Glutamatergic neuron (in vitro differentiated cells): Measurements from ENCODE around the gene TEC. TPM values are rescaled to one million over a fixed set of nuclear protein-coding genes. Genes with fewer than 3 reads are reported as not detected.
"Not testable (repeated sequence)": the region's sequence is repeated elsewhere in the genome, so short reads cannot be mapped to it uniquely, and the experiment has no call there.

Experiments
- DNase-seq: peaks from one replicate; pipeline ENCODE4 v3.0.0; 2022
- H3K27ac Mint-ChIP-seq: one replicate; pipeline ENCODE4 v1.8.0; 2020; ENCODE audit warnings: mild to moderate bottlenecking, mixed read lengths, inconsistent platforms; ENCODE audit not compliant: unreplicated experiment
- H3K27me3 Mint-ChIP-seq: one replicate; pipeline ENCODE4 v1.8.0; 2020; ENCODE audit warnings: mild to moderate bottlenecking, moderate library complexity, mixed read lengths, inconsistent platforms; ENCODE audit not compliant: unreplicated experiment
- H3K36me3 Mint-ChIP-seq: one replicate; pipeline ENCODE4 v1.8.0; 2020; ENCODE audit warnings: mild to moderate bottlenecking, mixed read lengths, inconsistent platforms; ENCODE audit not compliant: unreplicated experiment
- H3K4me1 Mint-ChIP-seq: one replicate; pipeline ENCODE4 v1.8.0; 2020; ENCODE audit warnings: mild to moderate bottlenecking, low read depth, mixed read lengths, inconsistent platforms; ENCODE audit not compliant: unreplicated experiment
- H3K4me3 Mint-ChIP-seq: one replicate; pipeline ENCODE4 v1.8.0; 2020; ENCODE audit warnings: mild to moderate bottlenecking, mixed read lengths, inconsistent platforms; ENCODE audit not compliant: unreplicated experiment
- H3K9me3 Mint-ChIP-seq: one replicate; pipeline ENCODE4 v1.8.0; 2020; ENCODE audit warnings: mild to moderate bottlenecking, moderate library complexity, mixed read lengths, inconsistent platforms; ENCODE audit not compliant: unreplicated experiment
- CTCF ChIP-seq: fragments of 200-600 bp; sonication (generic); IDR thresholded peaks from one replicate; pipeline ENCODE4 v1.5.0; 2021; ENCODE audit not compliant: partially characterized antibody, unreplicated experiment
- total RNA-seq: library from RNA; stranded (reverse); fragmentation: NEBNext Ultra II Directional; extraction: Animal tissue kit (Norgen Biotek cat#: 25700); gene quantifications from one replicate; pipeline ENCODE4 v1.2.1, GENCODE V29; 2021; ENCODE audit not compliant: unreplicated experiment

TEC gene
- total RNA-seq, 1 donor from 2014 or later, result 0.37 TPM

- H3K4me1 Mint-ChIP-seq, result peaks cover 2% of the 10 kb centered on the region
- peaks cover 1% of the 10 kb centered on the region for H3K27me3 Mint-ChIP-seq
- no peak overlapping the region for H3K4me3 Mint-ChIP-seq
- no peak overlapping the region for H3K27ac Mint-ChIP-seq
- no peak for TF ChIP-seq CTCF
- H3K9me3 Mint-ChIP-seq, result peaks cover 2% of the 10 kb centered on the region
- no peaks in the 10 kb centered on the region for H3K36me3 Mint-ChIP-seq
- DNase-seq, result no peak
Observed at GRCh38 chr4:48296365-48296764, 26.7 kb upstream of the TEC start.

- H3K36me3 Mint-ChIP-seq, result no peaks in the 10 kb centered on the region
- peaks cover 1% of the 10 kb centered on the region for H3K27me3 Mint-ChIP-seq
- no peak for TF ChIP-seq CTCF
- no peak overlapping the region for H3K27ac Mint-ChIP-seq
- DNase-seq, result no peak
- no peak overlapping the region for H3K4me3 Mint-ChIP-seq
- H3K4me1 Mint-ChIP-seq, result peaks cover 2% of the 10 kb centered on the region
- H3K9me3 Mint-ChIP-seq, result peaks cover 2% of the 10 kb centered on the region
Observed at GRCh38 chr4:48295116-48295515, 25.5 kb upstream of the TEC start.

- not testable (repeated sequence) for DNase-seq, H3K9me3 Mint-ChIP-seq
Observed at GRCh38 chr4:48292218-48292790, 22.7 kb upstream of the TEC start.

GRCh38 chr4:48290146-48290772, 20.6 kb upstream of the TEC start:
- DNase-seq, result no peak
- Mint-ChIP-seq H3K27ac (no peak overlapping the region), H3K4me1 (peaks cover 2% of the 10 kb centered on the region), H3K9me3 (peaks cover 2% of the 10 kb centered on the region), H3K36me3 (no peaks in the 10 kb centered on the region), H3K4me3 (no peak overlapping the region), H3K27me3 (peaks cover 4% of the 10 kb centered on the region)
- peak; percentile 49 for TF ChIP-seq CTCF

More at GRCh38 chr4:48292218-48292790, 22.7 kb upstream of the TEC start:
- not testable (repeated sequence) for H3K27me3 Mint-ChIP-seq, H3K4me1 Mint-ChIP-seq, H3K4me3 Mint-ChIP-seq, H3K27ac Mint-ChIP-seq, H3K36me3 Mint-ChIP-seq

GRCh38 chr4:48286060-48286459, 16.4 kb upstream of the TEC start:
- not testable (repeated sequence) for H3K4me1 Mint-ChIP-seq, H3K27me3 Mint-ChIP-seq, H3K9me3 Mint-ChIP-seq, H3K36me3 Mint-ChIP-seq, H3K27ac Mint-ChIP-seq, H3K4me3 Mint-ChIP-seq, DNase-seq

- not testable (repeated sequence) for H3K4me3 Mint-ChIP-seq, H3K9me3 Mint-ChIP-seq, H3K36me3 Mint-ChIP-seq, DNase-seq, H3K27me3 Mint-ChIP-seq, H3K4me1 Mint-ChIP-seq, H3K27ac Mint-ChIP-seq
Observed at GRCh38 chr4:48285640-48286039, 16.0 kb upstream of the TEC start.
